IMR-90 (cell line): ENCODE data around the gene SMIM24. TPM values are rescaled to one million over a fixed set of nuclear protein-coding genes. Genes with fewer than 3 reads are reported as not detected.

Experiments used
- ATAC-seq: fragments of 200-7000 bp; cut with Tn5 transposase; 2 replicates; pipeline ENCODE4 v1.9.1; 2020; ENCODE audit warnings: low read depth, mild to moderate bottlenecking, moderate library complexity
- BruUV-seq: library from RNA; stranded (reverse); fragments of 400-500 nt; replicated peaks from 2 replicates; lab custom pipeline; 2021; lab: Mats Ljungman, UMichigan
- CTCF ChIA-PET: fragments of 300-600 bp; formaldehyde crosslinking; extraction: SDS; loops from one replicate; lab custom pipeline; 2021; ENCODE audit warnings: antibody characterized with exemption; lab: Yijun Ruan, JAX
- POLR2A ChIA-PET: fragments of 300-600 bp; sonication (Branson Sonifier 250); formaldehyde crosslinking; loops from one replicate; lab custom pipeline; 2022; ENCODE audit warnings: antibody characterized with exemption; ENCODE audit not compliant: unreplicated experiment; lab: Charles Lee
- DNase-seq: peaks from one replicate; pipeline ENCODE4 v3.0.0; 2013
- H2AFZ ChIP-seq: replicated peaks from 2 replicates; pipeline ENCODE3; 2013; ENCODE audit warnings: low read length, mild to moderate bottlenecking; ENCODE audit not compliant: poor library complexity
- H2AK5ac ChIP-seq: 2 replicates; pipeline ENCODE4 v1.6.1; 2013; ENCODE audit warnings: low read depth, low read length, inconsistent platforms
- H2AK9ac ChIP-seq: replicated peaks from 2 replicates; pipeline ENCODE3; 2013; ENCODE audit warnings: mild to moderate bottlenecking, low read depth, low read length, moderate library complexity; ENCODE audit not compliant: poor library complexity
- H2BK120ac ChIP-seq: 2 replicates; pipeline ENCODE4 v1.6.1; 2013; ENCODE audit warnings: low read depth, low read length, inconsistent platforms
- H2BK15ac ChIP-seq: 3 replicates; pipeline ENCODE4 v1.6.1; 2013; ENCODE audit warnings: low read depth, low read length, inconsistent platforms
- H2BK20ac ChIP-seq: 2 replicates; pipeline ENCODE4 v1.6.1; 2013; ENCODE audit warnings: low read depth, mild to moderate bottlenecking, inconsistent platforms, low read length, moderate library complexity
- H2BK5ac ChIP-seq: 2 replicates; pipeline ENCODE4 v1.6.1; 2013; ENCODE audit warnings: mild to moderate bottlenecking, low read depth, low read length, inconsistent platforms; ENCODE audit not compliant: poor library complexity, severe bottlenecking
- H3K14ac ChIP-seq: replicated peaks from 2 replicates; pipeline ENCODE4 v1.6.1; 2013; ENCODE audit warnings: low read depth, low read length, inconsistent platforms
- H3K18ac ChIP-seq: 2 replicates; pipeline ENCODE4 v1.6.1; 2013; ENCODE audit warnings: low read depth, low read length, control low read depth
- H3K23ac ChIP-seq: 2 replicates; pipeline ENCODE4 v1.6.1; 2013; ENCODE audit warnings: low read depth, low read length, inconsistent platforms
- H3K27ac ChIP-seq: 2 replicates; pipeline ENCODE4 v1.5.1; 2013; ENCODE audit warnings: mild to moderate bottlenecking, control low read depth, low read length; ENCODE audit not compliant: insufficient read depth
- H3K27me3 ChIP-seq: 2 replicates; pipeline ENCODE4 v1.6.1; 2013; ENCODE audit warnings: low read length; ENCODE audit not compliant: control insufficient read depth, insufficient read depth
- H3K36me3 ChIP-seq: 2 replicates; pipeline ENCODE4 v1.6.1; 2013; ENCODE audit warnings: low read length, mixed read lengths; ENCODE audit not compliant: control insufficient read depth, insufficient read depth
- H3K4ac ChIP-seq: 2 replicates; pipeline ENCODE4 v1.6.1; 2013; ENCODE audit warnings: low read depth, low read length, inconsistent platforms
- H3K4me1 ChIP-seq: 2 replicates; pipeline ENCODE4 v1.6.1; 2013; ENCODE audit warnings: low read length, mixed read lengths; ENCODE audit not compliant: control insufficient read depth, insufficient read depth
- H3K4me2 ChIP-seq: 2 replicates; pipeline ENCODE4 v1.6.1; 2013; ENCODE audit warnings: low read depth, mild to moderate bottlenecking, control low read depth, low read length, moderate library complexity
- H3K4me3 ChIP-seq: 2 replicates; pipeline ENCODE4 v1.5.1; 2013; ENCODE audit warnings: low read depth, mild to moderate bottlenecking, control low read depth, low read length, moderate library complexity; ENCODE audit not compliant: insufficient read depth
- H3K56ac ChIP-seq: 2 replicates; pipeline ENCODE4 v1.6.1; 2013; ENCODE audit warnings: low read length, inconsistent platforms; ENCODE audit not compliant: insufficient read depth; ENCODE audit errors: extremely low read depth
- H3K79me1 ChIP-seq, 2 experiments: 2 replicates each; pipeline ENCODE4 v1.6.1; 2013; ENCODE audit warnings: low read length in 2 of 2, inconsistent platforms in 1 of 2, low read depth in 1 of 2
- H3K9ac ChIP-seq: 2 replicates; pipeline ENCODE4 v1.6.1; 2013; ENCODE audit warnings: low read depth, low read length, control low read depth
- H3K9me1 ChIP-seq: 2 replicates; pipeline ENCODE4 v1.6.1; 2013; ENCODE audit warnings: low read length, inconsistent platforms; ENCODE audit not compliant: insufficient read depth
- H3K9me3 ChIP-seq: 2 replicates; pipeline ENCODE4 v1.6.1; 2013; ENCODE audit warnings: low read length; ENCODE audit not compliant: control insufficient read depth, insufficient read depth
- H4K20me1 ChIP-seq: 2 replicates; pipeline ENCODE4 v1.6.1; 2013; ENCODE audit warnings: low read length, inconsistent platforms; ENCODE audit not compliant: insufficient read depth
- H4K5ac ChIP-seq: 2 replicates; pipeline ENCODE4 v1.6.1; 2013; ENCODE audit warnings: mild to moderate bottlenecking, low read depth, low read length, control low read depth
- H4K8ac ChIP-seq, 2 experiments: 2 replicates each; pipeline ENCODE4 v1.6.1; 2013; ENCODE audit warnings: low read depth in 2 of 2, low read length in 2 of 2, control low read depth in 1 of 2, inconsistent platforms in 1 of 2
- H4K91ac ChIP-seq: 2 replicates; pipeline ENCODE4 v1.6.1; 2013; ENCODE audit warnings: low read depth, low read length, inconsistent platforms; ENCODE audit not compliant: insufficient read depth
- BHLHE40 ChIP-seq: fragments of 150-350 bp; IDR thresholded peaks from 2 replicates; pipeline ENCODE4 v1.6.1; 2016; ENCODE audit warnings: mild to moderate bottlenecking, low read depth, low read length
- CEBPB ChIP-seq: IDR thresholded peaks from 2 replicates; pipeline ENCODE4 v1.6.1; 2012; ENCODE audit warnings: low read depth, low read length, improper control_type of control experiment
- CHD1 ChIP-seq: IDR thresholded peaks from 2 replicates; pipeline ENCODE4 v1.6.1; 2012; ENCODE audit warnings: low read depth, low read length, improper control_type of control experiment
- FOS ChIP-seq: fragments of 150-350 bp; IDR thresholded peaks from 2 replicates; pipeline ENCODE4 v1.6.1; 2016; ENCODE audit warnings: low read depth, low read length
- MAFK ChIP-seq: IDR thresholded peaks from 2 replicates; pipeline ENCODE4 v1.6.1; 2012; ENCODE audit warnings: low read depth, low read length, improper control_type of control experiment
- MAZ ChIP-seq: IDR thresholded peaks from 2 replicates; pipeline ENCODE4 v1.6.1; 2012; ENCODE audit warnings: low read depth, mild to moderate bottlenecking, low read length, improper control_type of control experiment, moderate library complexity, borderline replicate concordance
- MXI1 ChIP-seq: IDR thresholded peaks from 2 replicates; pipeline ENCODE4 v1.6.1; 2012; ENCODE audit warnings: low read depth, mild to moderate bottlenecking, low read length, moderate library complexity, borderline replicate concordance
- NFE2L2 ChIP-seq: fragments of 150-350 bp; IDR thresholded peaks from 2 replicates; pipeline ENCODE4 v1.6.1; 2016; ENCODE audit warnings: low read depth, mild to moderate bottlenecking, low read length
- RAD21 ChIP-seq: IDR thresholded peaks from 2 replicates; pipeline ENCODE4 v1.6.1; 2012; ENCODE audit warnings: low read length, improper control_type of control experiment
- RFX5 ChIP-seq: IDR thresholded peaks from 2 replicates; pipeline ENCODE4 v1.8.0; 2012; ENCODE audit warnings: low read depth, mild to moderate bottlenecking, low read length, moderate library complexity
- SMC3 ChIP-seq: fragments of 150-350 bp; IDR thresholded peaks from 2 replicates; pipeline ENCODE4 v1.6.1; 2016; ENCODE audit warnings: low read depth, mild to moderate bottlenecking, antibody characterized with exemption, low read length, moderate library complexity
- whole genome bisulfite sequencing, 2 experiments: methylation state at CpG; one replicate each; pipeline versions ENCODE4 v1.1.5 to v1.1.7; 2013; ENCODE audit warnings: missing lambda C conversion rate in 2 of 2; ENCODE audit not compliant: insufficient read length in 1 of 2; ENCODE audit errors: extremely low coverage in 2 of 2; 5-methylcytosine and 5-hydroxymethylcytosine counted together
- dilution Hi-C: fragments of 300-500 bp; cut with HindIII; formaldehyde crosslinking; loops from one replicate; pipeline ENCODE4 v1.14.3; 2018; ENCODE audit warnings: low sequenced_read_pairs; ENCODE audit not compliant: unreplicated experiment
- in situ Hi-C: fragments of 300-500 bp; cut with MboI; formaldehyde crosslinking; loops from 3 replicates; pipeline ENCODE4 v1.14.3; 2019; ENCODE audit warnings: low sequenced_read_pairs, inconsistent platforms, mixed read lengths
- intact Hi-C: fragments of 100-400 bp; cut with micrococcal nuclease; formaldehyde crosslinking; loops from 2 replicates; pipeline ENCODE4 v1.10.0; 2022
- polyA plus RNA-seq, 3 experiments: library from polyadenylated mRNA; depleted of rRNA; stranded (reverse); fragments of >200 nt; gene quantifications; 2 replicates each; pipeline ENCODE4 v1.2.3, GENCODE V29; 2012; ENCODE audit warnings: low replicate concordance in 1 of 3
- total RNA-seq: library from RNA; depleted of rRNA; stranded (reverse); fragments of >200 nt; gene quantifications from 2 replicates; pipeline ENCODE4 v1.2.3, GENCODE V29; 2012
- TF ChIP-seq, protein P1 (sequence below): conservative IDR thresholded peaks from 2 replicates; pipeline ENCODE4 v1.5.1; 2012; ENCODE audit warnings: mild to moderate bottlenecking, low read depth, low read length, improper control_type of control experiment
- TF ChIP-seq, protein P2 (sequence below): fragments of 150-350 bp; IDR thresholded peaks from 2 replicates; pipeline ENCODE4 v1.6.1; 2016; ENCODE audit warnings: low read depth, mild to moderate bottlenecking, low read length, moderate library complexity, borderline replicate concordance
- TF ChIP-seq, protein P3 (sequence below): fragments of 150-350 bp; IDR thresholded peaks from 2 replicates; pipeline ENCODE4 v1.6.1; 2017; ENCODE audit warnings: mild to moderate bottlenecking, antibody characterized with exemption, low read length, low read depth

SMIM24 gene
- total and polyA plus RNA-seq, 2 of the 4 experiments (the other 2 are of a cell fraction): not detected

DNA sequence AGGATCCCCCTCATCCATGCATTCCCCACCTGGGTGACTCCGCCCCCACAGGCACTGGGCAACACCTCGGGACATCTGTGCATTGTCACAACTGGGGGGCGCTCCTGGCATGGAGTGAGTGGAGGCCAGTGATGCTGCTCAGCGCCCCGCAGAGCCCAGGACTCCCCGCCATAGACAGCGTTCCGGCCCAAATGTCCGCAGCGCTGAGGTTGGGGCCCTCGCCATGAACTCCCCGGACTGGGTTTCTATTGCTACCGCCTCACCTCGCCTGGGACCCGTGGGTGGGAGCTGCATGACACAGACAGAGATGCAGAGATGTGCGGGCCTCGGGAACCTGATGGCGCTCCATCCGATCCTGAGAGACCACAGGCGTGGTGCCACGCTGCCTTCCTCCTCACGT, 30.4 kb upstream of the SMIM24 start:
- ChIA-PET CTCF (no interaction called here), POLR2A (no interaction called here)
- dilution Hi-C loops (no loop called here), in situ Hi-C loops (no loop called here), intact Hi-C loops (no loop called here)
- Histone ChIP-seq H3K56ac (no peak overlapping the region), H3K9me3 (no peaks in the 10 kb centered on the region), H2AK9ac (no peak overlapping the region), H2BK20ac (no peak overlapping the region), H2AK5ac (no peak overlapping the region), H3K9me1 (peaks cover 18% of the 10 kb centered on the region), H2BK5ac (no peak overlapping the region), H3K9ac (no peak overlapping the region), H4K8ac (no peak overlapping the region), H2BK120ac (no peak overlapping the region), H3K36me3 (peaks cover 13% of the 10 kb centered on the region), H3K4me3 (no peak overlapping the region), H4K5ac (no peak overlapping the region), H2AFZ (no peak overlapping the region), H3K27me3 (no peaks in the 10 kb centered on the region), H3K14ac (no peak overlapping the region), H3K23ac (no peak overlapping the region), H3K27ac (no peak overlapping the region), H4K91ac (no peak overlapping the region), H3K4me2 (no peak overlapping the region), H4K20me1 (peaks cover 85% of the 10 kb centered on the region), H3K18ac (no peak overlapping the region), H3K4ac (no peak overlapping the region), H3K4me1 (peaks cover 23% of the 10 kb centered on the region), H3K79me1 (peaks cover 3 to 90% of the 10 kb centered on the region in 2 experiments; a peak in 3 of 4 replicates), H2BK15ac (no peak overlapping the region)
- DNase-seq (no peak), ATAC-seq (no peak)
- BruUV-seq: no TSS peak
- TF ChIP-seq MXI1: no peak
- TF ChIP-seq CEBPB: no peak
- TF ChIP-seq RFX5: no peak
- TF ChIP-seq, protein P1, sequence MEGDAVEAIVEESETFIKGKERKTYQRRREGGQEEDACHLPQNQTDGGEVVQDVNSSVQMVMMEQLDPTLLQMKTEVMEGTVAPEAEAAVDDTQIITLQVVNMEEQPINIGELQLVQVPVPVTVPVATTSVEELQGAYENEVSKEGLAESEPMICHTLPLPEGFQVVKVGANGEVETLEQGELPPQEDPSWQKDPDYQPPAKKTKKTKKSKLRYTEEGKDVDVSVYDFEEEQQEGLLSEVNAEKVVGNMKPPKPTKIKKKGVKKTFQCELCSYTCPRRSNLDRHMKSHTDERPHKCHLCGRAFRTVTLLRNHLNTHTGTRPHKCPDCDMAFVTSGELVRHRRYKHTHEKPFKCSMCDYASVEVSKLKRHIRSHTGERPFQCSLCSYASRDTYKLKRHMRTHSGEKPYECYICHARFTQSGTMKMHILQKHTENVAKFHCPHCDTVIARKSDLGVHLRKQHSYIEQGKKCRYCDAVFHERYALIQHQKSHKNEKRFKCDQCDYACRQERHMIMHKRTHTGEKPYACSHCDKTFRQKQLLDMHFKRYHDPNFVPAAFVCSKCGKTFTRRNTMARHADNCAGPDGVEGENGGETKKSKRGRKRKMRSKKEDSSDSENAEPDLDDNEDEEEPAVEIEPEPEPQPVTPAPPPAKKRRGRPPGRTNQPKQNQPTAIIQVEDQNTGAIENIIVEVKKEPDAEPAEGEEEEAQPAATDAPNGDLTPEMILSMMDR: no peak
- no peak for TF ChIP-seq FOS
- TF ChIP-seq BHLHE40: no peak
- no peak for TF ChIP-seq MAFK
- no peak for TF ChIP-seq MAZ
- TF ChIP-seq, protein P2, sequence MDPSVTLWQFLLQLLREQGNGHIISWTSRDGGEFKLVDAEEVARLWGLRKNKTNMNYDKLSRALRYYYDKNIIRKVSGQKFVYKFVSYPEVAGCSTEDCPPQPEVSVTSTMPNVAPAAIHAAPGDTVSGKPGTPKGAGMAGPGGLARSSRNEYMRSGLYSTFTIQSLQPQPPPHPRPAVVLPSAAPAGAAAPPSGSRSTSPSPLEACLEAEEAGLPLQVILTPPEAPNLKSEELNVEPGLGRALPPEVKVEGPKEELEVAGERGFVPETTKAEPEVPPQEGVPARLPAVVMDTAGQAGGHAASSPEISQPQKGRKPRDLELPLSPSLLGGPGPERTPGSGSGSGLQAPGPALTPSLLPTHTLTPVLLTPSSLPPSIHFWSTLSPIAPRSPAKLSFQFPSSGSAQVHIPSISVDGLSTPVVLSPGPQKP: no peak
- TF ChIP-seq NFE2L2: no peak
- no peak for TF ChIP-seq RAD21
- no peak for TF ChIP-seq SMC3
- TF ChIP-seq, protein P3, sequence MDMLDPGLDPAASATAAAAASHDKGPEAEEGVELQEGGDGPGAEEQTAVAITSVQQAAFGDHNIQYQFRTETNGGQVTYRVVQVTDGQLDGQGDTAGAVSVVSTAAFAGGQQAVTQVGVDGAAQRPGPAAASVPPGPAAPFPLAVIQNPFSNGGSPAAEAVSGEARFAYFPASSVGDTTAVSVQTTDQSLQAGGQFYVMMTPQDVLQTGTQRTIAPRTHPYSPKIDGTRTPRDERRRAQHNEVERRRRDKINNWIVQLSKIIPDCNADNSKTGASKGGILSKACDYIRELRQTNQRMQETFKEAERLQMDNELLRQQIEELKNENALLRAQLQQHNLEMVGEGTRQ: no peak
- no peak for TF ChIP-seq CHD1
- 89% methylated on average over 15 of the region's 22 CpGs; no CpG with 5 or more reads in 1 of the 2 experiments for WGBS, 2 experiments
